ENCODE measurements around the gene CCDC68.

GRCh38 chr18:54881229-54881768, 78.0 kb downstream of the CCDC68 start:
- TF ChIP-seq CTCF (IDR thresholded peaks at IDR 0.05) (no peak), POLR2AphosphoS5 (IDR thresholded peaks at IDR 0.05) (no peak)
